K562 (cell line): ENCODE results near the gene SEMA3F. TPM values are rescaled to one million over a fixed set of nuclear protein-coding genes. Genes with fewer than 3 reads are reported as not detected.

ENCODE experiments used
- ATAC-seq: fragments of 200-7000 bp; cut with Tn5 transposase; 3 replicates; pipeline ENCODE4 v1.9.1; 2020; ENCODE audit warnings: moderate library complexity
- BruUV-seq: library from RNA; stranded (reverse); fragments of 400-500 nt; replicated peaks from 2 replicates; lab custom pipeline; 2021; lab: Mats Ljungman, UMichigan
- CTCF ChIA-PET: fragments of 300-600 bp; formaldehyde crosslinking; extraction: SDS; loops from one replicate; lab custom pipeline; 2021; ENCODE audit warnings: low intra/inter-chr PET ratio; lab: Yijun Ruan, JAX
- POLR2A ChIA-PET: fragments of 300-600, 350-650 bp; sonication (Branson Sonifier 250); formaldehyde crosslinking; extraction: SDS; loops from one replicate; lab custom pipeline; 2021; ENCODE audit warnings: antibody characterized with exemption, inconsistent platforms; lab: Yijun Ruan, JAX
- DNase-seq, 4 experiments: peaks; one replicate each; pipeline versions ENCODE4 v3.0.0 to v3.0.0-alpha.2; 2011 to 2018; ENCODE audit warnings: low spot score in 3 of 4, mixed read lengths in 3 of 4; ENCODE audit errors: extremely low read depth in 1 of 4
- FAIRE-seq: peaks from 2 replicates; lab custom pipeline; 2011; peaks lifted over from hg19 to GRCh38; lab: Jason Lieb, UNC
- H2AFZ ChIP-seq: 2 replicates; pipeline ENCODE4 v1.6.0; 2011; ENCODE audit warnings: low read depth, low read length, control low read depth, inconsistent platforms
- H3K27ac ChIP-seq: fragments of 200-600 bp; 3 replicates; pipeline ENCODE4 v1.8.0; 2011; ENCODE audit warnings: low read depth, mild to moderate bottlenecking, control low read depth, inconsistent platforms, low read length, moderate library complexity, mixed read lengths; ENCODE audit errors: extremely low read depth
- H3K27me3 ChIP-seq, 2 experiments: fragments of 300-600 bp in 1 of 2; 2 replicates in 1 of 2; 3 replicates in 1 of 2; pipeline versions ENCODE4 v1.6.0 to v1.8.0; 2011; ENCODE audit warnings: inconsistent platforms in 2 of 2, low read length in 2 of 2, mild to moderate bottlenecking in 1 of 2, mixed read lengths in 1 of 2, moderate library complexity in 1 of 2; ENCODE audit not compliant: control insufficient read depth in 2 of 2, insufficient read depth in 2 of 2
- H3K36me3 ChIP-seq: fragments of 300-600 bp; 3 replicates; pipeline ENCODE4 v1.8.0; 2011; ENCODE audit warnings: mild to moderate bottlenecking, low read length, inconsistent platforms; ENCODE audit not compliant: control insufficient read depth, insufficient read depth
- H3K4me1 ChIP-seq, 2 experiments: fragments of 200-600 bp in 1 of 2; replicated peaks in 1 of 2; 2 replicates in 1 of 2; 3 replicates in 1 of 2; pipeline versions ENCODE4 v1.5.1 to v1.8.0; 2011; ENCODE audit warnings: inconsistent platforms in 2 of 2, low read length in 2 of 2, mild to moderate bottlenecking in 1 of 2, mixed read lengths in 1 of 2, moderate library complexity in 1 of 2; ENCODE audit not compliant: control insufficient read depth in 2 of 2, insufficient read depth in 2 of 2
- H3K4me2 ChIP-seq: 2 replicates; pipeline ENCODE4 v1.6.1; 2011; ENCODE audit warnings: low read length, control low read depth, inconsistent platforms, mixed read lengths; ENCODE audit not compliant: insufficient read depth
- H3K4me3 ChIP-seq: fragments of 200-600 bp; sonication (generic), shearing (Covaris generic); 2 replicates; pipeline ENCODE4 v1.5.1; 2016; ENCODE audit warnings: control low read depth, inconsistent platforms
- H3K79me2 ChIP-seq: fragments of 200-600 bp; 3 replicates; pipeline ENCODE4 v1.8.0; 2011; ENCODE audit warnings: low read length, inconsistent platforms; ENCODE audit not compliant: control insufficient read depth, insufficient read depth
- H3K9ac ChIP-seq, 2 experiments: 2 replicates each; pipeline versions ENCODE4 v1.6.0 to v1.6.1; 2011; ENCODE audit warnings: low read depth in 2 of 2, low read length in 2 of 2, control low read depth in 1 of 2, inconsistent platforms in 1 of 2, mild to moderate bottlenecking in 1 of 2, mixed read lengths in 1 of 2; ENCODE audit not compliant: insufficient read depth in 1 of 2
- H3K9me1 ChIP-seq: one replicate; pipeline ENCODE4 v1.6.0; 2011; ENCODE audit warnings: inconsistent platforms, mild to moderate bottlenecking, low read length, moderate library complexity; ENCODE audit not compliant: control insufficient read depth, insufficient read depth
- H3K9me3 ChIP-seq: replicated peaks from 2 replicates; pipeline ENCODE4 v1.5.1; 2011; ENCODE audit warnings: low read depth, low read length, inconsistent platforms; ENCODE audit not compliant: control insufficient read depth, insufficient read depth
- H4K20me1 ChIP-seq: replicated peaks from 2 replicates; pipeline ENCODE4 v1.6.1; 2011; ENCODE audit warnings: low read length, inconsistent platforms, mixed read lengths; ENCODE audit not compliant: control insufficient read depth, insufficient read depth
- ASH1L ChIP-seq: fragments of 450-650 bp; IDR thresholded peaks from 2 replicates; pipeline ENCODE4 v1.6.1; 2018; ENCODE audit warnings: borderline replicate concordance, mild to moderate bottlenecking, low read depth; ENCODE audit not compliant: partially characterized antibody
- CBX2 ChIP-seq: fragments of 200-600 bp; sonication (generic); IDR thresholded peaks from one replicate; pipeline ENCODE4 v1.6.1; 2012; ENCODE audit warnings: mild to moderate bottlenecking, low read length, inconsistent platforms; ENCODE audit not compliant: insufficient read depth, poor library complexity, severe bottlenecking
- CBX3 ChIP-seq, 2 experiments: IDR thresholded peaks; 1 replicate in 1 of 2; 2 replicates in 1 of 2; pipeline ENCODE4 v1.6.1; 2012; ENCODE audit warnings: inconsistent platforms in 2 of 2, low read length in 2 of 2, borderline replicate concordance in 1 of 2, control low read depth in 1 of 2
- CHD1 ChIP-seq: fragments of 200-600 bp; sonication (generic); IDR thresholded peaks from one replicate; pipeline ENCODE4 v1.6.1; 2012; ENCODE audit warnings: mild to moderate bottlenecking, moderate library complexity, low read length, inconsistent platforms
- HCFC1 ChIP-seq: IDR thresholded peaks from 2 replicates; pipeline ENCODE4 v1.6.1; 2012; ENCODE audit warnings: low read depth, low read length, improper control_type of control experiment
- HDGF ChIP-seq: fragments of 450-650 bp; IDR thresholded peaks from 2 replicates; pipeline ENCODE4 v1.6.1; 2016
- KAT7 ChIP-seq: sonication (generic); formaldehyde crosslinking; IDR thresholded peaks from 2 replicates; pipeline ENCODE4 v1.8.0; 2022; ENCODE audit warnings: missing genetic modification reagents, mild to moderate bottlenecking, borderline replicate concordance
- MED1 ChIP-seq: sonication (generic); formaldehyde crosslinking; IDR thresholded peaks from 2 replicates; pipeline ENCODE4 v1.8.1; 2023; ENCODE audit warnings: missing genetic modification reagents, borderline replicate concordance
- MEIS2 ChIP-seq: fragments of 450-650 bp; IDR thresholded peaks from 2 replicates; pipeline ENCODE4 v1.6.1; 2014; ENCODE audit warnings: mild to moderate bottlenecking; ENCODE audit not compliant: partially characterized antibody
- NBN ChIP-seq: fragments of 450-650 bp; IDR thresholded peaks from 2 replicates; pipeline ENCODE4 v1.6.1; 2016; ENCODE audit warnings: low read depth, mild to moderate bottlenecking
- PCBP1 ChIP-seq: fragments of 200-400 bp; formaldehyde crosslinking; IDR thresholded peaks from 2 replicates; pipeline ENCODE4 v1.6.1; 2018; ENCODE audit warnings: mild to moderate bottlenecking, low read depth, low read length; ENCODE audit not compliant: poor library complexity, severe bottlenecking
- PURB ChIP-seq: sonication (generic); formaldehyde crosslinking; IDR thresholded peaks from 2 replicates; pipeline ENCODE4 v1.9.0; 2021; ENCODE audit warnings: low read depth, mild to moderate bottlenecking, missing genetic modification reagents
- RBBP5 ChIP-seq: fragments of 200-600 bp; sonication (generic); IDR thresholded peaks from 2 replicates; pipeline ENCODE4 v1.6.1; 2012; ENCODE audit warnings: borderline replicate concordance, mild to moderate bottlenecking, low read length, control low read depth, inconsistent platforms; ENCODE audit not compliant: insufficient read depth, poor library complexity, severe bottlenecking
- RBM34 ChIP-seq: fragments of 200-400 bp; formaldehyde crosslinking; IDR thresholded peaks from 2 replicates; pipeline ENCODE4 v1.6.1; 2018; ENCODE audit warnings: low read length, borderline replicate concordance; ENCODE audit not compliant: insufficient read depth
- TEAD4 ChIP-seq, 2 experiments: sonication (generic) in 1 of 2; formaldehyde crosslinking in 1 of 2; IDR thresholded peaks; 2 replicates each; pipeline versions ENCODE4 v1.6.1 to v1.8.0; 2012 to 2022; ENCODE audit warnings: borderline replicate concordance in 1 of 2, inconsistent platforms in 1 of 2, low read length in 1 of 2, mild to moderate bottlenecking in 1 of 2, missing genetic modification reagents in 1 of 2
- ZNF133 ChIP-seq: fragments of 250-450 bp; sonication (Bioruptor Pico); IDR thresholded peaks from 2 replicates; pipeline ENCODE4 v1.4.0; 2020; ENCODE audit warnings: mild to moderate bottlenecking
- ZNF140 ChIP-seq: fragments of 250-450 bp; sonication (Bioruptor Pico); IDR thresholded peaks from 2 replicates; pipeline ENCODE4 v1.8.0; 2021; ENCODE audit warnings: moderate library complexity, mild to moderate bottlenecking, inconsistent platforms
- ZNF212 ChIP-seq: fragments of 450-650 bp; formaldehyde crosslinking; IDR thresholded peaks from 2 replicates; pipeline ENCODE4 v1.4.0; 2020; ENCODE audit warnings: mild to moderate bottlenecking
- ZNF354B ChIP-seq: fragments of 250-450 bp; sonication (Bioruptor Pico); IDR thresholded peaks from 2 replicates; pipeline ENCODE4 v1.4.0; 2020
- ZNF436 ChIP-seq: fragments of 250-450, 450-650 bp; sonication (Bioruptor Pico); formaldehyde crosslinking; IDR thresholded peaks from 2 replicates; pipeline ENCODE4 v1.7.0; 2020; ENCODE audit warnings: mild to moderate bottlenecking
- WGBS: fragments of 100-300 bp; shearing (Covaris generic); methylation state at CpG from one replicate; pipeline ENCODE4 v1.1.6; 2016; ENCODE audit warnings: low coverage, mixed read lengths; ENCODE audit not compliant: insufficient coverage; ENCODE audit errors: missing lambda C conversion rate; 5-methylcytosine and 5-hydroxymethylcytosine counted together
- in situ Hi-C: fragments of 300-500 bp; cut with MboI; formaldehyde crosslinking; loops from 4 replicates; pipeline ENCODE4 v1.15.0; 2018; ENCODE audit warnings: inconsistent platforms, mixed read lengths
- intact Hi-C: fragments of 100-400 bp; cut with micrococcal nuclease; formaldehyde crosslinking; loops from 2 replicates; pipeline ENCODE4 v1.14.2; 2022
- polyA plus RNA-seq, 8 experiments: library from polyadenylated mRNA; depleted of rRNA in 4 of 8; stranded (reverse) in 5 of 8; unstranded in 3 of 8; fragments of >200 nt; fragmentation: Nextera tagmentation in 2 of 8; fragmentation: Illumina TruSeq in 1 of 8; extraction: Ambion mirVana in 2 of 8; extraction: Trizol in 1 of 8; gene quantifications; 2 replicates each; pipeline versions ENCODE4 v1.2.1 to v1.2.3, GENCODE V29; 2011 to 2014; ENCODE audit warnings: inconsistent platforms in 1 of 8, missing spikeins in 1 of 8
- total RNA-seq, 7 experiments: library from RNA; depleted of rRNA in 6 of 7; stranded (reverse); fragments of >200 nt in 6 of 7; fragmentation: Illumina TruSeq in 2 of 7; extraction: Trizol in 2 of 7; gene quantifications; 2 replicates each; pipeline versions ENCODE4 v1.2.1 to v1.2.3, GENCODE V29; 2011 to 2021; ENCODE audit warnings: low replicate concordance in 1 of 7

The SEMA3F gene
- total and polyA plus RNA-seq, 9 of the 15 experiments (the other 6 are each of a cell fraction or from before 2014, with no cell fraction given), result 0.58 to 3.0 (median 2.0) TPM; not detected in 2

- no peak for TF ChIP-seq ZNF212 (CRISPR knock-in tag)
- TF ChIP-seq ZNF140 (CRISPR knock-in tag), result no peak
- no peak for TF ChIP-seq CHD1
- no peak for TF ChIP-seq ASH1L
These were observed 64.2 kb downstream of the SEMA3F start (continued) for GRCh38 chr3:50219285-50219684.

GRCh38 chr3:50220109-50220508 is 65.0 kb downstream of the SEMA3F start:
- in situ Hi-C loops (no loop called here), intact Hi-C loops (no loop called here)
- H2AFZ ChIP-seq, result no peak overlapping the region
- no peak overlapping the region for H3K4me2 ChIP-seq
- no peak overlapping the region for H3K4me3 ChIP-seq
- no peaks in the 10 kb centered on the region for H3K36me3 ChIP-seq
- no peak overlapping the region for H3K9ac ChIP-seq
- no peaks in the 10 kb centered on the region for H3K9me3 ChIP-seq
- no peaks in the 10 kb centered on the region for H3K79me2 ChIP-seq
- 16% methylated on average over 5 of the region's 6 CpGs for WGBS
- H4K20me1 ChIP-seq, result no peaks in the 10 kb centered on the region
- ChIA-PET POLR2A (interaction anchor here (0.6 kb wide), 1 partner anchor 11 kb away, joined by 3 read pairs; no protein-coding TSS in a partner anchor), CTCF (no interaction called here)
- DNase-seq (no peak), ATAC-seq (peak; percentile 23; the same call in 1 of the 3 replicates), FAIRE-seq (no peak)
- H3K4me1 ChIP-seq, result peaks cover 0 to 5% of the 10 kb centered on the region in 2 experiments; a peak in 2 of 5 replicates
- H3K27me3 ChIP-seq, result peaks cover 3 to 23% of the 10 kb centered on the region in 2 experiments; a peak in 2 of 5 replicates
- TF ChIP-seq ZNF354B (CRISPR knock-in tag) (no peak), HCFC1 (no peak), CBX3 (IDR thresholded peaks at IDR 0.05; ENCODE audit: borderline replicate concordance in 1 of 2, low read length in 2 of 2) (no peak), KAT7 (no peak), HDGF (no peak), NBN (no peak), TEAD4 (IDR thresholded peaks at IDR 0.05; ENCODE audit: low read length) (no peak), TEAD4 (CRISPR knock-in tag; IDR thresholded peaks at IDR 0.05; ENCODE audit: borderline replicate concordance) (no peak), PCBP1 (no peak), RBBP5 (no peak), MED1 (CRISPR knock-in tag) (no peak), CBX2 (no peak), ZNF133 (CRISPR knock-in tag) (no peak), RBM34 (no peak), MEIS2 (no peak), PURB (CRISPR knock-in tag) (no peak), ZNF436 (no peak)
- BruUV-seq, result no TSS peak
- H3K27ac ChIP-seq, result no peak overlapping the region
- H3K9me1 ChIP-seq, result no peaks in the 10 kb centered on the region
